OCI-M1 (cell line): ENCODE measurements around the gene B4GALNT4.
"Not testable (repeated sequence)": the region's sequence is repeated elsewhere in the genome, so short reads cannot be mapped to it uniquely, and the experiment has no call there.

Experiments
- DNase-seq: peaks from one replicate; lab custom pipeline; 2025; lab: John Stamatoyannopoulos, UW

Gene B4GALNT4

GRCh38 chr11:375065-376025, 6.0 kb downstream of the B4GALNT4 start:
- no peak for DNase-seq

DNA sequence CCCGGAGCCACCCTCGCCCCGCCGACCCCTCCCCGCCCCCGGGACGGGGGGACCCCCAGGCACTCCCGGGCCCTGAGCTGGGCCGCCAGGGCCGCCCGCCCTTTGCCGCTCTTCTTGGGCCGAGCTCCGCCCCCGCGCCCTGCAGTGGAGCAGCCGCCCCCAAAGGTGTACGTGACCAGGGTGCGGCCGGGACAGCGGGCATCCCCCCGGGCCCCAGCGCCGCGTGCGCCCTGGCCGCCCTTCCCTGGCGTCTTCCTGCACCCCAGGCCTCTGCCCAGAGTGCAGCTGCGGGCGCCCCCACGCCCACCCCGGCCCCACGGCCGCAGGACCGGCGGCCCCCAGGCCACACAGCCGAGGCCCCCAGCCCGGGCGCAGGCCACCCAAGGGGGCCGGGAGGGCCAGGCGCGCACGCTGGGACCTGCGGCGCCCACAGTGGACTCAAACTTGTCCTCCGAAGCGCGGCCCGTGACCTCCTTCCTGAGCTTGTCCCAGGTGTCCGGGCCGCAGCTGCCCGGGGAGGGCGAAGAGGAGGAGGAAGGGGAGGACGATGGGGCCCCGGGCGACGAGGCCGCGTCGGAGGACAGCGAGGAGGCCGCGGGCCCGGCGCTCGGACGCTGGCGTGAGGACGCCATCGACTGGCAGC, 7.4 kb downstream of the B4GALNT4 start:
- DNase-seq: no peak

- DNase-seq: no peak
These were observed 8.0 kb downstream of the B4GALNT4 start for GRCh38 chr11:377174-377865.

GRCh38 chr11:377883-378500, 8.7 kb downstream of the B4GALNT4 start:
- no peak for DNase-seq

DNA sequence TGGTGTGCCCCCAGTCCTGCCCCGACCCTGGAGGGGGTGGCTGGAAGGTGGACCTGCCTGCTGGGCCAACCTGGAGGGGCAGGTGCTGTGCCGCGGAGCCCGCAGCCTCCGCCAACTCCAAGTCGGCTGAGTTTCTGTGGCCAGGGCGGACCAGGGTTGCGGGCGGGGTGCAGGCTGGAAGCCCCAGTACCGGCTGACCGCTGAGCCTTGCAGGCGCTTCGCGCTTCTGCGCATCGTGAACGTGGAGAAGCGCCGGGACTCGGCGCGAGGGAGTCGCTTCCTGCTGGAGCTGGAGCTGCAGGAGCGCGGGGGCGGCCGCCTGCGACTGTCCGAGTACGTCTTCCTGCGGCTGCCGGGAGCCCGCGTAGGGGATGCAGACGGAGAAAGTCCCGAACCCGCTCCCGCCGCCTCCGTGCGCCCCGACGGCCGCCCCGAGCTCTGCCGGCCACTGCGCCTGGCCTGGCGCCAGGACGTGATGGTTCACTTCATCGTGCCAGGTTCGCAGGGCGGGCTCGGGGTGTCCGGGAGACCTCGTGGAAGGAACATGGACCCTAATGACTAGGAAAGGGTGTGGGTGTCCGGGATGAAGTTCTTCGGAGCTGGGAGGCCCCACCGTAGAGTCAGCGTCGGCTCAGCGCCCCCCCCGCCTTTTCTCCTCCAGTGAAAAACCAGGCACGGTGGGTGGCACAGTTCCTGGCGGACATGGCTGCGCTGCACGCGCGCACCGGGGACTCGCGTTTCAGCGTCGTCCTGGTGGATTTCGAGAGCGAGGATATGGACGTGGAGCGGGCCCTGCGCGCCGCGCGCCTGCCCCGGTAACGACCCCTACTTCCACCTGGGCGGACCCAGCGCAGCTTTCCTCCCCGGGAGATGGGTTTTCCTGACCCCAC, 10.2 kb downstream of the B4GALNT4 start:
- DNase-seq: no peak

DNA sequence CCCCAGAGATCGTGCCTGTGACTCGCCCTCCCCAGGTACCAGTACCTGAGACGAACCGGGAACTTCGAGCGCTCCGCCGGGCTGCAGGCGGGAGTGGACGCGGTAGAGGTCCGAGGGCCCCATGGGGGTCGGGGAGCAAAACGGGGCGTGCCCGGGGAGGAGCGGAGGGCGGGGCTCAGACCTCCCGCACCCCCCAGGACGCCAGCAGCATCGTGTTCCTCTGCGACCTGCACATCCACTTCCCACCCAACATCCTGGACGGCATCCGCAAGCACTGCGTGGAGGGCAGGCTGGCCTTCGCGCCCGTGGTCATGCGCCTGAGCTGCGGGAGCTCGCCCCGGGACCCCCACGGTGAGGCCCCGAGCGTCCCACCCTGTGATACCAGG, 10.8 kb downstream of the B4GALNT4 start:
- no peak for DNase-seq

- DNase-seq: no peak
These were observed 11.2 kb downstream of the B4GALNT4 start for GRCh38 chr11:380491-380890.

- DNase-seq: no peak
These were observed 11.7 kb downstream of the B4GALNT4 start for GRCh38 chr11:380996-381395.

DNA sequence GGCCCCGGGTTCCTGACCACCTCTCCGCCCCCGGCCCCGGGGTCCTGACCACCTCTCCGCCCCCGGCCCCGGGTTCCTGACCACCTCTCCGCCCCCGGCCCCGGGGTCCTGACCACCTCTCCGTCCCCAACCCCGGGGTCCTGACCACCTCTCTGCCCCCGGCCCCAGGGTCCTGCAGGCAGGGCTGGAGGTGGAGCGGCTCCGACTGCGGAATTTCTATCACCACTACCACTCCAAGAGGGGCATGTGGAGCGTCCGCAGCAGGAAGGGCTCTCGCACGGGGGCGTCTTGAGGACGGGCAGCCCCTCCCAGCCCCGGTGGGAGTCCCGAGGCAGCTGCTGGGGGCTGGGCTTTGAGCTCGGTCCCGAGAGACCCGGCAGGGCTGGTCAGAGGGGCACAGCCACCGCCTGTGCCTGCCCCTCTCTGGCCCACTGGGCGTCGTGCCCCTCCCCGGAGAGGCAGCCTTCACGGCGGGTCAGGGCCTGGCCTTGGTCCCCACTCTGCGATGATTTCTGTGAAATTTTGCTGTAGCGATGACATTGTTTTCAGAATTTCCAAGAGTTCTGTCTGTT, 12.3 kb downstream of the B4GALNT4 start:
- no peak for DNase-seq

DNA sequence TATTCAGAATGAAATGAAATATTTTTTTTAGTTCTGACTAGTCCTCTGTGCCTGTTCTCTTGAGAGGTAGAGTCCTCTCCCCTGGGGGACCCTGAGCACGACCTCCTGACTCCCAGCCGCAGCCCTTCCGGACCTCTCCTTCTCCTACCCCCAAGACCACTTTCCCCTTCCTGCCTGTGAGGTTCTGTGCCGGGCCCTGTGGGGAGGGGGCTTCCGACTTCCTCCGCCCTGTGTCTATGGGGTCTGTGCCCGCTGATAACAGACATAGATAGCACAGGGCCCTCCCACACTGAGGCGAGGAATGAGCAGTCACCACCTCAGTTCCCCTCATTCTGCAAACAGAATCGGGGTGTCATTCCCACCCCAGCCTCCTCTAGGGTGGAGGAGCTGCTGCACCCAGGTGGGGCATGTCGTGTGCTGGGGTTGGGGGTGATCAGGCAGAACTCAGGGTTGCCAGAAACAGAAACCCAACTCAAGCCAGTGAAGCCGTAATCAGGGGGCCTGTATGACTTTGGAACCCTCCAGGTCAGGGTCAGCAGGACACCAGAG, 12.9 kb downstream of the B4GALNT4 start:
- no peak for DNase-seq

DNA sequence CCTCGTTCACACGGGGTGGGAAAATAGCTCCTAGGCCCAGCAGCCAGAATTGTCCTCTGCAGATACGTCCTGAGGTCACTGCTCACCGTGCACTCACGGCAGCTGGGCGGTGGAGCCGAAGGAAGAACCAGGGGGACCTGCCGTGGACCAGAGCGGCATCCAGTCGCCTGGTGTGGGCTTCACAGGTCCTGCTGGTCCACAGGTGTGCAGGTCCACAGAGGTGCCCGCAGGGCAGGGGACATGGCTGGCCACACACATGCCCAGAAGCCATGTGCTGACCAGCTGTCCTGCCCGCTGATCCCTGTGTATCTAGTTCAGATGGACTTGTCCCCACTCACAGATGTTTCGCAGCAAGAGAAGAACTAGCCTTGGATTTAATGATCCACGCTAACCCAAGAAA, 14.1 kb downstream of the B4GALNT4 start:
- DNase-seq: no peak

- DNase-seq: no peak
These were observed 15.2 kb downstream of the B4GALNT4 start for GRCh38 chr11:384511-384910.

DNA sequence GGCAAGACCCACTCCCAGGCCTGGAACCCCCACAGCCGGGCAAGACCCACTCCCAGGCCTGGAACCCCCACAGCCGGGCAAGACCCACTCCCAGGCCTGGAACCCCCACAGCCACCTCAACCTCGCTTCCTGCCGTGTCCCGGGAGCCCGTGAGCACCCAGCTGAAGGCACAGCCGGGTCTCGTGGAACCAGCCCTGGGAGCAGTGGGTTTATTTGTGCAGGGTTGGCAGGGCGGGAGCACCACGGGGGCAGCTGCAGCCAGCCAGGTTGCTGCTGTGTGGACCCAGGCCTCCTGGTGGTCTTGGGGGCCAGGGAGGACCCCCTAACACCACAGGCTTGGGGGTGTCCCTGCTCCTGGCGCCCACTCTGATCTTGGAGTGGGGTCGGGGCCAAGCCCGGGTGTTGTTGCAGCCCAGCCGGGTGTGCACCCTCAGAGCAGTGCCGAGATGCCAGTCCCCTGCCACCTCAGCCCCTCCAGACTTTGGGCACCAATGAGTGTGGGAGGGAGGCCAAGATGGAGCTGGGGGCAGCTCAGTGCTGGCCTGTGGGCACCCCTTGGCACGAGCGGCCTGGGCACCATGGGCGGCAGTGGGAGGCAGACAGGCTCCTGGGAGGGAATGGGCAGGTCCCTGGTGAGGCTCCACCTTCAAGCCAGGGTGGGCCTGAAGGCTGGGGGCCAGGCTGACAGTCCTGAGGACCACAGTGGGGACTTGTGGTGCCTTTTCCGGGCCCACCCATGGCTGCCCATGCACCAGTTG, 16.5 kb downstream of the B4GALNT4 start:
- DNase-seq: no peak

DNA sequence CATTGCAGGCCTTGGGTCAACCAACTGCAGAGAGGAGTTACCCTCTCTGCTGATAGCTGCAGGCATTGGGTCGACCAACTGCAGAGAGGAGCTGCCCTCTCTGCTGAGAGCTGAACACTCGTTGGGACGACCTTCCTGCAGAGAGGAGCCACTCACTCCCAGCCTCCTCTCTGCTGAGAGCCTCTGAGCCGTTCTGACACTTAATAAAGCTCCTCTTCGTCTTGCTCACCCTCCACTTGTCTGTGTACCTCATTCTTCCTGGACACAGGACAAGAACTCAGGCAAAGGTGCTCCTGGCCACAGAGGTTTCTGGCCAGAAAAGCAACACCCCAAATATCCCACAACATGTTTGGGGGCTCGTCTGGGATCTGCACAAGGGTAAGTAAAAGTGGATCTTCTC, 17.2 kb downstream of the B4GALNT4 start:
- no peak for DNase-seq

DNA sequence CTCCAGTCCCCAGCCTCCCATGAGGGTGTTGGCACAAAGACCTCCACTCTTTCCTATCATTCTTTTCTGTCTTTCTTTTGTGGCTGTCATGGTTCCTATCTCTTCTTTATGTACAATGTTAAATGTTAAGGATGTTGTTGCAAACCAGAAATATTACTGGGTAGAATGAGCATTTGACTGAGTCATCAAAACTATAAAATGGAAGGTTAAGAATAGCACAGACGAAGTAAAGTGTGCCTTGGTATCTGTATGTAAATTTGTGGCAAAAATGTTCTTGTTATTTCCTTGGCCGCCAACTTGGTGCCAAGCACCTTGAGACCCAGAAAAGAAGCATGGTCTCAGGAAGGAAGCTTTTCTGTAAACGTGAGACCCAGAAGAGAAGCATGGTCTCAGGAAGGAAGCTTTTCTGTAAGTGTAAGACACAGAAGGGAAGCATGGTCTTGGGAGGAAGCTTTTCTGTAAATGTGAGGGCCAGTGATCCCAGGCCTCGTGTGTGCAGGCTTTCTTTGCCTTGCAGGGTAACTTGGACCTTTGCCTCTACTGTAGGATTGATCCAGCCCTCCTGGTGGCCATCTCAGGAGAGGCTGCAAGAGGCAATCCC, 18.0 kb downstream of the B4GALNT4 start:
- DNase-seq: no peak

- not testable (repeated sequence) for DNase-seq
These were observed 20.1 kb downstream of the B4GALNT4 start for GRCh38 chr11:389369-389768.

DNA sequence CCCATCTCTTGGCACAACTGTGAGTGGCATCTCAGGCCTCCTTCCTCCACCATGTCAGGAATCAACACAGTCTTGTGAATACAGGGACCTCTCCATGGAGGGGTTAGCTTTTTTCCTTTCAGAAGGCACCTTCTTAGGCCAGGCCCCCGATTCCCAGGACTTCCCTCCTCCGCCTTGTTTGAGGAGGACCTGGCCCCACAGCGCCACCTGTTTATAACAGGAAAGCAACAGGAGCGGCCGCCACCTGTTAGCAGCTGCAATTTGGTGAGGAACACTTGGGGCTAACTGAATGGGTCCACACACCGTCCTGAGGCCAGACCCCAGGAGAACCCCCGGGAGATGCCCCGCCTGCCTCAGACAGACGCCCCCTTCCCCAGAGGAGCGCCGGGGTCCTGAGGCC, 20.9 kb downstream of the B4GALNT4 start:
- no peak for DNase-seq

DNA sequence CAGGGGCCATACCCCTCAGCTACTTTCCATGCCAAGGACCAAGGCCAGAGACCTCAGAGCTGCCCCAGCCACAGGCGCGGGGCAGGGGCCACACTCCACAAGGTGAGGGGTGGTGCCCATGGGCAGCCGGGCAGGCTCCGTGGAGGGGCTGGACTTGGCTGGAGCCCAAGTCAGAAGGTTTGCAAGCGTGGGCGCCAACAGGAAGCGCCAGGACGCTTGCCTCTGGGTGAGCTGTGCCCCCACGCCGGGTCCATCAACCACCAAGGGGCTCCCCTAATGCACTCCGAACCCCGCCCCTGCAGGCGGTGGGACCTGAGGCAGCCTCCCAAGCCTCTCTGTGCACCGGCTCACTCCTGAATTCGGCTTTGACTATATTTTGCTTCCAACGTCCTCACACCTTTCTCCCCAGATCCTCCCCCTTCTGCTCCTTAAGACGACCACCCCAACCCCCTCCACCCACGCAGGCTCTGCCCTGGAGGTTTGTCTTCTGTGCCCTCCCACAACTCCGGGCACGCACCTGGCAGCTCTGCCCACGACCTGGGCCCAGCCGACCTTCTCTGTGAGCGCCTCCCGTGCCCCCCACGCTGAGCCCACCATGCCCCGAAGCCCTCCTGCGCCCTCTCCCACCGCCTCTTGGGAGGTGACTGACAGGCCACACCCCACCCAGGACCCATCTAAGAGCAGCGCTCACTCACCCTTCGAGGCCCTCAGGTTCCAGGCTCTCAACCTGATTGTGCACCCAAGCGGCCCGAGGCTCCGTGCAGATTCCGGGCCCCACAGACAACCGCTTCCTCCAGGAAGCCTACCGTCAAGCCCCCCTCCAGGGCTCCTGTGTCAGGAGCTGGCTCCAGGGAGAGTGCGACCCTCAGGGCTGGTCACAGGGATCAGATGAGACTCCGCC, 22.1 kb downstream of the B4GALNT4 start:
- DNase-seq: no peak
